ENCODE measurements around the gene PPP1R14D. TPM values are rescaled to one million over a fixed set of nuclear protein-coding genes. Genes with fewer than 3 reads are reported as not detected.

The PPP1R14D gene
- polyA plus RNA-seq, 1 donor from 2014 or later = not detected

DNA sequence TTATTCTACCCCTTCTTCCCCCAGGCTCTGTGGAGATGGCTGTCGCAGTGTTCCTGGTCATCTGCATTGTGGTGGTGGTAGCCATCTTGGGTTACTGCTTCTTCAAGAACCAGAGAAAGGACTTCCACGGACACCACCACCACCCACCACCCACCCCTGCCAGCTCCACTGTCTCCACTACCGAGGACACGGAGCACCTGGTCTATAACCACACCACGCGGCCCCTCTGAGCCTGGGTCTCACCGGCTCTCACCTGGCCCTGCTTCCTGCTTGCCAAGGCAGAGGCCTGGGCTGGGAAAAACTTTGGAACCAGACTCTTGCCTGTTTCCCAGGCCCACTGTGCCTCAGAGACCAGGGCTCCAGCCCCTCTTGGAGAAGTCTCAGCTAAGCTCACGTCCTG, 28.2 kb upstream of the PPP1R14D start:
- Histone ChIP-seq H3F3A (ENCODE audit: insufficient read depth, low read length, poor library complexity, severe bottlenecking) (no peaks in the 10 kb centered on the region), H3K9me2 (ENCODE audit: insufficient read depth, low read length) (no peaks in the 10 kb centered on the region), H4K20me1 (ENCODE audit: insufficient read depth) (no peaks in the 10 kb centered on the region), H3K27ac (ENCODE audit: low read length) (no peak overlapping the region), H3K9ac (ENCODE audit: low read length) (no peak overlapping the region), H2AFZ (ENCODE audit: low read depth, low read length) (no peak overlapping the region), H3K79me2 (replicated peaks; ENCODE audit: insufficient read depth, low read length) (no peaks in the 10 kb centered on the region), H3K4me3 (ENCODE audit: low read length) (no peak overlapping the region), H3K4me2 (ENCODE audit: low read length) (no peak overlapping the region), H3K9me3 (ENCODE audit: low read length) (no peaks in the 10 kb centered on the region), H3K36me3 (ENCODE audit: insufficient read depth, low read length) (no peaks in the 10 kb centered on the region), H3K27me3 (ENCODE audit: insufficient read depth, low read depth, low read length) (no peaks in the 10 kb centered on the region)
- TF ChIP-seq EP300 (conservative IDR thresholded peaks at IDR 0.05; ENCODE audit: poor library complexity, severe bottlenecking) = no peak
- no peak for TF ChIP-seq MXI1 (conservative IDR thresholded peaks at IDR 0.05; ENCODE audit: poor library complexity, severe bottlenecking)
- no peak for TF ChIP-seq EZH2 (IDR thresholded peaks at IDR 0.05; ENCODE audit: borderline replicate concordance, insufficient read depth, low read length, poor library complexity, severe bottlenecking)
- no peak for TF ChIP-seq SMC3 (conservative IDR thresholded peaks at IDR 0.05; ENCODE audit: poor library complexity)
- TF ChIP-seq TAF1 (IDR thresholded peaks at IDR 0.05; ENCODE audit: low read depth) = no peak
- TF ChIP-seq POLR2AphosphoS5 (IDR thresholded peaks at IDR 0.05) = no peak
- TF ChIP-seq, protein P1, sequence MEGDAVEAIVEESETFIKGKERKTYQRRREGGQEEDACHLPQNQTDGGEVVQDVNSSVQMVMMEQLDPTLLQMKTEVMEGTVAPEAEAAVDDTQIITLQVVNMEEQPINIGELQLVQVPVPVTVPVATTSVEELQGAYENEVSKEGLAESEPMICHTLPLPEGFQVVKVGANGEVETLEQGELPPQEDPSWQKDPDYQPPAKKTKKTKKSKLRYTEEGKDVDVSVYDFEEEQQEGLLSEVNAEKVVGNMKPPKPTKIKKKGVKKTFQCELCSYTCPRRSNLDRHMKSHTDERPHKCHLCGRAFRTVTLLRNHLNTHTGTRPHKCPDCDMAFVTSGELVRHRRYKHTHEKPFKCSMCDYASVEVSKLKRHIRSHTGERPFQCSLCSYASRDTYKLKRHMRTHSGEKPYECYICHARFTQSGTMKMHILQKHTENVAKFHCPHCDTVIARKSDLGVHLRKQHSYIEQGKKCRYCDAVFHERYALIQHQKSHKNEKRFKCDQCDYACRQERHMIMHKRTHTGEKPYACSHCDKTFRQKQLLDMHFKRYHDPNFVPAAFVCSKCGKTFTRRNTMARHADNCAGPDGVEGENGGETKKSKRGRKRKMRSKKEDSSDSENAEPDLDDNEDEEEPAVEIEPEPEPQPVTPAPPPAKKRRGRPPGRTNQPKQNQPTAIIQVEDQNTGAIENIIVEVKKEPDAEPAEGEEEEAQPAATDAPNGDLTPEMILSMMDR (IDR thresholded peaks at IDR 0.05; ENCODE audit: poor library complexity, severe bottlenecking) = no peak

DNA sequence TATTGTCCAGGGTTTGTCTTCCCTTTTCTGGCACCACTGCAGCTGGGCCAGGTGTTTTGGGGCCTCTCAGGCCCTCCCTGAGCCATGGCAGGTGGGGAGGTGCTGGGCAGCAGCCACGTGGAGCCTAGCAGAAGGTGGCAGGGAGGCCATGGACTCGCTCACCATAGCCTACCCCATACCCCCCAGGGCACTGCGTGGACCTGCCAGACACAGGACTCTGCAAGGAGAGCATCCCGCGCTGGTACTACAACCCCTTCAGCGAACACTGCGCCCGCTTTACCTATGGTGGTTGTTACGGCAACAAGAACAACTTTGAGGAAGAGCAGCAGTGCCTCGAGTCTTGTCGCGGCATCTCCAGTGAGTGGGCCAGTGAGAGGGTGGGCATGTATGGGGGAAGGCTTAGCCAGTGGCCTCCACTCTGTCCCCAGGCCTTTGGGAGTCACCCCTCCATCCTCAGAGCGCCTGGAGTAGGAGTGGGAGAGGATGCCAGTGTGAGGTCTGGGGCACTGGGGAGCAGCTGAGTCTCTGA, 27.3 kb upstream of the PPP1R14D start:
- Histone ChIP-seq H4K20me1 (ENCODE audit: insufficient read depth) (no peaks in the 10 kb centered on the region), H3K27ac (ENCODE audit: low read length) (no peak overlapping the region), H3K9ac (ENCODE audit: low read length) (no peak overlapping the region), H3K4me3 (ENCODE audit: low read length) (no peak overlapping the region), H3F3A (ENCODE audit: insufficient read depth, low read length, poor library complexity, severe bottlenecking) (no peaks in the 10 kb centered on the region), H3K9me3 (ENCODE audit: low read length) (no peaks in the 10 kb centered on the region), H3K36me3 (ENCODE audit: insufficient read depth, low read length) (no peaks in the 10 kb centered on the region), H3K27me3 (ENCODE audit: insufficient read depth, low read depth, low read length) (no peaks in the 10 kb centered on the region), H3K79me2 (replicated peaks; ENCODE audit: insufficient read depth, low read length) (no peaks in the 10 kb centered on the region), H2AFZ (ENCODE audit: low read depth, low read length) (no peak overlapping the region), H3K9me2 (ENCODE audit: insufficient read depth, low read length) (no peaks in the 10 kb centered on the region), H3K4me2 (ENCODE audit: low read length) (no peak overlapping the region)
- TF ChIP-seq MXI1 (conservative IDR thresholded peaks at IDR 0.05; ENCODE audit: poor library complexity, severe bottlenecking) = no peak
- no peak for TF ChIP-seq RAD21 (conservative IDR thresholded peaks at IDR 0.05)
- no peak for TF ChIP-seq POLR2AphosphoS5 (IDR thresholded peaks at IDR 0.05)
- no peak for TF ChIP-seq TAF1 (IDR thresholded peaks at IDR 0.05; ENCODE audit: low read depth)
- no peak for TF ChIP-seq REST (IDR thresholded peaks at IDR 0.05; ENCODE audit: borderline replicate concordance)
- TF ChIP-seq, protein P1 (IDR thresholded peaks at IDR 0.05; ENCODE audit: poor library complexity, severe bottlenecking) = no peak
- TF ChIP-seq EP300 (conservative IDR thresholded peaks at IDR 0.05; ENCODE audit: poor library complexity, severe bottlenecking) = no peak
- TF ChIP-seq SMC3 (conservative IDR thresholded peaks at IDR 0.05; ENCODE audit: poor library complexity) = no peak
- TF ChIP-seq EZH2 (IDR thresholded peaks at IDR 0.05; ENCODE audit: borderline replicate concordance, insufficient read depth, low read length, poor library complexity, severe bottlenecking) = no peak

All from neural cell (in vitro differentiated cells).